Activated CD4-positive, alpha-beta T cell treated with anti-CD3 and anti-CD28 coated beads for 36 hours (primary cell): Measurements from ENCODE around the gene CNPY3. TPM values are rescaled to one million over a fixed set of nuclear protein-coding genes. Genes with fewer than 3 reads are reported as not detected.

ENCODE experiments used
- ATAC-seq: fragments of 200-7000 bp; cut with Tn5 transposase; one replicate; pipeline ENCODE4 v1.10.0; 2021; ENCODE audit warnings: mild to moderate bottlenecking, moderate library complexity
- CTCF ChIA-PET: fragments of 350-600 bp; sonication (Branson Sonifier 250); formaldehyde crosslinking; loops from one replicate; lab custom pipeline; 2021; ENCODE audit warnings: antibody characterized with exemption; lab: Charles Lee
- POLR2A ChIA-PET: fragments of 350-600 bp; sonication (Branson Sonifier 250); formaldehyde crosslinking; loops from one replicate; lab custom pipeline; 2021; ENCODE audit warnings: antibody characterized with exemption, inconsistent platforms; lab: Charles Lee
- DNase-seq: peaks from one replicate; pipeline ENCODE4 v3.0.0-alpha.2; 2020
- H3K27ac Mint-ChIP-seq: one replicate; pipeline ENCODE4 v1.8.0; 2021; ENCODE audit warnings: mixed read lengths
- H3K27me3 Mint-ChIP-seq: one replicate; pipeline ENCODE4 v1.8.0; 2021; ENCODE audit warnings: mixed read lengths
- H3K36me3 Mint-ChIP-seq: one replicate; pipeline ENCODE4 v1.8.0; 2021; ENCODE audit warnings: low read depth, mixed read lengths
- H3K4me1 Mint-ChIP-seq: one replicate; pipeline ENCODE4 v1.8.0; 2021; ENCODE audit warnings: mixed read lengths
- H3K4me3 Mint-ChIP-seq: one replicate; pipeline ENCODE4 v1.8.0; 2021; ENCODE audit warnings: mild to moderate bottlenecking, moderate library complexity, mixed read lengths
- H3K9me3 Mint-ChIP-seq: one replicate; pipeline ENCODE4 v1.8.0; 2021; ENCODE audit warnings: low read depth, mixed read lengths
- intact Hi-C, 2 experiments: fragments of 100-400 bp; cut with DNase I in 1 of 2; cut with micrococcal nuclease in 1 of 2; formaldehyde crosslinking; loops; one replicate each; pipeline versions ENCODE4 v1.14.2 to v1.15.1; 2022 to 2024; cut with DNase I, micrococcal nuclease
- total RNA-seq, 2 experiments: library from RNA; stranded (reverse); gene quantifications; one replicate each; pipeline ENCODE4 v1.2.3, GENCODE V29; 2021

Gene CNPY3
- total RNA-seq, 2 experiments from 2014 or later, result 33.0 to 34.3 TPM

DNA sequence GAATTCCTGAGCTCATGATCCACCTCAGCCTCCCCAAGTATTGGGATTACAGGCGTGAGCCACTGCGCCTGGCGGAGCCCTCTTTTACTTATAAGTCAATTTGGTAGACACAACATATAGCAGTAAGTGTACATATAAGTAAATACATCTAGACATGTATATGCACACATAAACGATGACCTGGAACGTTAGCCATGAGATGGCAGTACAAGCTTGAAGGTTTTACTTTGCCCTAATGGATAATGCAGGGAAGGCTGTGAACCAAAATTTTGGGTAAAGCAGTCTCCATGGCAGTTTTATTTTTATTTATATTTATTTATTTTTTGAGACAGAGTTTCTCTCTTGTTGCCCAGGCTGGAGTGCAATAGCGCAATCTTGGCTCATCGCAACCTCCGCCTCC lies 28.8 kb downstream of the CNPY3 start:
- no peak for ATAC-seq
- Mint-ChIP-seq H3K36me3 (peaks cover 9% of the 10 kb centered on the region), H3K4me3 (no peak overlapping the region), H3K27me3 (no peaks in the 10 kb centered on the region), H3K27ac (no peak overlapping the region), H3K4me1 (peaks cover 11% of the 10 kb centered on the region), H3K9me3 (no peaks in the 10 kb centered on the region)
- no peak for DNase-seq
- CTCF ChIA-PET, result interaction anchor here (0.9 kb wide), 1 partner anchor 21 kb away, joined by 3 read pairs; the partner anchor contains the start of gene PEX6
- intact Hi-C loops, result no loop called here
- POLR2A ChIA-PET, result interaction anchor here (0.6 kb wide), 1 partner anchor 169 kb away, joined by 5 read pairs; no protein-coding TSS in a partner anchor

DNA sequence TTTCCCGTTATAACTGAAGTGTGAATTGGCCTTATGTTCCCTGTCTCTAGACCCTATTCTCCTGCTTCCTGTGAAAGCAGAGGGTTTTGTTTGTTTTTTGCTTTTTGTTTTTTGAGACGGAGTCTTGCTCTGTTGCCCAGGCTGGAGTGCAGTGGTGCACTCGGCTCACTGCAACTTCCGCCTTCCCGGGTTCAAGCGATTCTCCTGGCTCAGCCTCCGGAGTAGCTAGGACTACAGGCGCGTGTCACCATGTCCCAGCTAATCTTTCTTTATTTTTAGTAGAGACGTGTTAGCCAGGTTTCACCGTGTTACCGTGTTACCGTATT lies 30.6 kb downstream of the CNPY3 start:
- ATAC-seq (no peak), DNase-seq (no peak)
- Mint-ChIP-seq H3K4me1 (peaks cover 11% of the 10 kb centered on the region), H3K9me3 (no peaks in the 10 kb centered on the region), H3K27me3 (no peaks in the 10 kb centered on the region), H3K4me3 (peak overlapping the region; percentile 31), H3K27ac (no peak overlapping the region), H3K36me3 (peaks cover 11% of the 10 kb centered on the region)
- intact Hi-C loops, result loop anchor here in 1 of 2 experiments (10.0 kb wide), 1 partner anchor 185 kb away; no protein-coding TSS in a partner anchor
- ChIA-PET POLR2A (interaction anchor here (0.6 kb wide), 1 partner anchor 17 kb away, joined by 4 read pairs; no protein-coding TSS in a partner anchor), CTCF (interaction anchor here (0.6 to 1.7 kb wide), 2 partner anchors 35 to 184 kb away, joined by 4 to 5 read pairs; no protein-coding TSS in a partner anchor)

DNA sequence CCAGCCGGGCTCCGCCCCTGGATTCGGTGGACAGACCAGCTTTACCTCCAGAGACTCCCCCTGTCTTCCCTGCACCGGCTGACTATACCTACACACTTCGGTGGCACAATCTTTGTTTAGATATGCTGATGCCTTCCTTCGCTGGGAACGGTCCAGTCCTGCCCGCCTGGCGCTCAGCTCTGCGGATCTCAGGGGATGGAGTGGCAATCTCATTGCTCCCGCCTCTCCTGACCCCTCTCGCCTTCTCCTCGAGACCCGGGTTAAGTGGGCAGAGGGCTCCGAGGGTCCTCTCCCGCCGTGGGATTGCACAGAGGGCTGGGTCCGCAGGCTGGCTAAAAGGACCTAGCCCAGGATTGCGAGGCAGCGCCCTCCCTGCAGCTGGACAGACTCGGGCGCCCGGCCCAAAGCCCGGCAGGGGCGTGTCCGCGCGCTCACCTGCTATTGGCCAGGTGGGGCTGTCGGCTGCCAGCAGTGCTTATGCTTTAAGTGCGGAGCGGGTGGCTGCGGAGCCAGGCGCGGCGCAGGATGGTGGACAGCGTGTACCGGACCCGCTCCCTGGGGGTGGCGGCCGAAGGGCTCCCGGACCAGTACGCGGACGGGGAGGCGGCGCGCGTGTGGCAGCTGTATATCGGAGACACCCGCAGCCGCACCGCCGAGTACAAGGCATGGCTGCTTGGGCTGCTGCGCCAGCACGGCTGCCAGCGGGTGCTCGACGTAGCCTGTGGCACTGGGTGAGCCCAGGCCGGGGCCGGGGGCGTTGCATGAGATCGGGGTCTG lies 31.2 kb downstream of the CNPY3 start, which contains the start of gene GNMT:
TSS of gene GNMT (plus strand) at position 512 of the 777 bp plus-strand sequence. CDS start at position 526, 14 bp downstream.
- DNase-seq, result peak; percentile 57
- Mint-ChIP-seq H3K9me3 (no peaks in the 10 kb centered on the region), H3K4me1 (peaks cover 11% of the 10 kb centered on the region), H3K36me3 (peaks cover 11% of the 10 kb centered on the region), H3K27ac (no peak within 1 kb of the TSS), H3K4me3 (peak within 1 kb of the TSS; percentile 31), H3K27me3 (no peaks in the 10 kb centered on the region)
- intact Hi-C loops, result loop anchor here in 1 of 2 experiments (10.0 kb wide), 1 partner anchor 184 kb away; no protein-coding TSS in a partner anchor
- ChIA-PET POLR2A (interaction anchor here (0.6 kb wide), 1 partner anchor 17 kb away, joined by 4 read pairs; no protein-coding TSS in a partner anchor), CTCF (interaction anchor here (0.6 to 1.7 kb wide), 4 partner anchors 31 to 803 kb away, joined by 3 to 5 read pairs (median 4); partner anchors contain the start of gene CNPY3)
- ATAC-seq, result peak; percentile 53

DNA sequence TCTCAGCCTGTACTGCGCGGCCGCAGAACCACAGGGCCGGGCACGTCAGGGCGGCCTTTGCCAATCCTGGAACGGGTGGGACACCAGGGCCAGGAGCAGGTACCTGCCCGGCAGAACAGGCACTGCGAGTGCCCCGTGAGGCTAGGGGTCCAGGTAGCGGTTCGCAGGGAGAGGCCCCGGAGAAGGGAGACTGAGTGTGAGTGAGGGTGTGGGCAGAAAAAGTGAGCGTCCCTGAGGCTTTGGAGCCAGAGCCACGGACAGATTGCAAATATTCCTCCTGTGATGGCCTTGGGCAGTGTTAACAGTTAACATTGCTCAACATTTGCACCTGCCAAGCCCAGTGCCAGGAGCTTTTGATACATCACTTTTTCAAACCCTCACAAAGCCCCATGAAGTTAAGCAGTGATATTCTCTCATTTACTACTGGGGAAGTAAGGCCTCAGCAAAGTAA lies 31.8 kb downstream of the CNPY3 start:
- CTCF ChIA-PET, result interaction anchor here (0.8 to 1.2 kb wide), 2 partner anchors 31 to 802 kb away, joined by 3 to 4 read pairs; partner anchors contain the start of gene CNPY3
- H3K27ac Mint-ChIP-seq, result no peak overlapping the region
- no peaks in the 10 kb centered on the region for H3K9me3 Mint-ChIP-seq
- intact Hi-C loops, result loop anchor here in 1 of 2 experiments (10.0 kb wide), 1 partner anchor 184 kb away; no protein-coding TSS in a partner anchor
- ATAC-seq (no peak), DNase-seq (no peak)
- H3K27me3 Mint-ChIP-seq, result no peaks in the 10 kb centered on the region
- H3K36me3 Mint-ChIP-seq, result peaks cover 11% of the 10 kb centered on the region
- POLR2A ChIA-PET, result no interaction called here
- H3K4me3 Mint-ChIP-seq, result peak overlapping the region; percentile 31
- peaks cover 11% of the 10 kb centered on the region for H3K4me1 Mint-ChIP-seq

DNA sequence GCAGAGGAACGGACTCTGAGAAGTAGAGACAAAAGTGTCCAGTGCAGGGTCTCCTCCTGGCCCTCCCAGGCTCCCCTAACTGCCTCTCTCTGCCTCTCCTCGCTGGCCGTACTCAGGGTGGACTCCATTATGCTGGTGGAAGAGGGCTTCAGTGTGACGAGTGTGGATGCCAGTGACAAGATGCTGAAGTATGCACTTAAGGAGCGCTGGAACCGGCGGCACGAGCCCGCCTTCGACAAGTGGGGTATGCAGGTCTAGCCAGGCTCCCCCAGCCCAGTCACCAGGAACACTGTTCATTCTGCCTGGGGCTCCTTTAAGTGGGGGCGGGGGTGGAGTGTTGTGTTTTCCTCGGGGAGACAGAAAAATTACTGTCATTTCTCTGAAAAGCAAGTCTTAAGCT lies 32.8 kb downstream of the CNPY3 start:
- ATAC-seq (no peak), DNase-seq (no peak)
- peaks cover 11% of the 10 kb centered on the region for H3K4me1 Mint-ChIP-seq
- CTCF ChIA-PET, result no interaction called here
- H3K27me3 Mint-ChIP-seq, result no peaks in the 10 kb centered on the region
- no peak overlapping the region for H3K4me3 Mint-ChIP-seq
- no peaks in the 10 kb centered on the region for H3K9me3 Mint-ChIP-seq
- POLR2A ChIA-PET, result interaction anchor here (0.6 to 1.0 kb wide), 2 partner anchors 12 to 205 kb away, joined by 3 to 4 read pairs; no protein-coding TSS in a partner anchor
- intact Hi-C loops, result loop anchor here in 1 of 2 experiments (10.0 kb wide), 1 partner anchor 183 kb away; no protein-coding TSS in a partner anchor
- peaks cover 11% of the 10 kb centered on the region for H3K36me3 Mint-ChIP-seq
- no peak overlapping the region for H3K27ac Mint-ChIP-seq

DNA sequence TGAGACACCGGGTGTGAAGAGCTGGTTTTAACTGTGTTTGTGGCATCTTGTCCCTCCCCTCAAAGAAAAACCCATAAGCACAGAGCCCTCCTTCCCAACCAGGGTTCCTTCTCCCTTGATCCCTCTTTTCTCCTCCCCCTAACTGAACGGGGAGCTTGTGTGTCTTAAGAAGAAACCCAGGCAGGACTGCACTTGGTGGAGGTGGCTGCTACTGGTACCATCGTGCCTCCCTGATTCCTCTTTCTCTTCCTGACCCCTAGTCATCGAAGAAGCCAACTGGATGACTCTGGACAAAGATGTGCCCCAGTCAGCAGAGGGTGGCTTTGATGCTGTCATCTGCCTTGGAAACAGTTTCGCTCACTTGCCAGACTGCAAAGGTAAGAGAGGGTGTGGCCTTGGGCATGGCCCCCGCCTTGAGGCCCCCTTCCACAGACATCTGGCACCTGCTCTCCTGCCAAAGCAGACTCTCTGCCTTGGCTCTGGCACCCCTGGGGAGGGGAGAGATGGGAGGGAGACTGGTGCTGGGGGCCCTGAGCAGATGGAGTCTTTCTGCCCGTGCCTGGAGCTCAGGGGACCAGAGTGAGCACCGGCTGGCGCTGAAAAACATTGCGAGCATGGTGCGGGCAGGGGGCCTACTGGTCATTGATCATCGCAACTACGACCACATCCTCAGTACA lies 33.4 kb downstream of the CNPY3 start:
- ChIA-PET CTCF (no interaction called here), POLR2A (interaction anchor here (0.6 to 1.0 kb wide), 2 partner anchors 11 to 205 kb away, joined by 3 to 4 read pairs; no protein-coding TSS in a partner anchor)
- Mint-ChIP-seq H3K4me3 (no peak overlapping the region), H3K4me1 (peaks cover 11% of the 10 kb centered on the region), H3K27ac (no peak overlapping the region), H3K9me3 (no peaks in the 10 kb centered on the region), H3K36me3 (peaks cover 15% of the 10 kb centered on the region), H3K27me3 (no peaks in the 10 kb centered on the region)
- ATAC-seq, result no peak
- no peak for DNase-seq
- intact Hi-C loops, result loop anchor here (1.0 to 10.0 kb wide), 2 partner anchors 61 to 182 kb away; no protein-coding TSS in a partner anchor

DNA sequence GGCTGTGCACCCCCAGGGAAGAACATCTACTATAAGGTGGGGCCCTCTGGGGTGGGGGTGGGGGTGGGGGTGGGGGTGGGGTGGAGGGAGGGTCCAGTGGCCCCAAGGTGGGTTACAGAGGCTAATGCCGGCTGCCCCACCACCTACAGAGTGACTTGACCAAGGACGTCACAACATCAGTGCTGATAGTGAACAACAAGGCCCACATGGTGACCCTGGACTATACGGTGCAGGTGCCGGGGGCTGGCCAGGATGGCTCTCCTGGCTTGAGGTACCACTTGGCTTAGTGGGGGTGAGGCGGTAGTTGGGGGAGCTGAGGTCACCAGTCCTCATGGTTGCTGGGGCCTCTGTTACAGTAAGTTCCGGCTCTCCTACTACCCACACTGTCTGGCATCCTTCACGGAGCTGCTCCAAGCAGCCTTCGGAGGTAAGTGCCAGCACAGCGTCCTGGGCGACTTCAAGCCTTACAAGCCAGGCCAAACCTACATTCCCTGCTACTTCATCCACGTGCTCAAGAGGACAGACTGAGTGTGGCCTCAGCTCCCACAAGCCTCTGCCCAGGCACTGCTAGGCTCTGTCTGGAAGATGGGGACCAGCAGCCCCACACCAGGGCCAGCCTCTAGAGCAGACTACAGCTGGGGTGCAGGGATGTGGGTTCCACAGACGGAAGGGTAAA lies 34.0 kb downstream of the CNPY3 start:
- POLR2A ChIA-PET, result no interaction called here
- Mint-ChIP-seq H3K9me3 (no peaks in the 10 kb centered on the region), H3K4me3 (no peak overlapping the region), H3K27me3 (no peaks in the 10 kb centered on the region), H3K27ac (no peak overlapping the region), H3K36me3 (peaks cover 17% of the 10 kb centered on the region), H3K4me1 (peaks cover 11% of the 10 kb centered on the region)
- intact Hi-C loops, result loop anchor here (1.0 to 10.0 kb wide), 2 partner anchors 62 to 181 kb away; no protein-coding TSS in a partner anchor
- DNase-seq (no peak), ATAC-seq (peak; percentile 8)
- CTCF ChIA-PET, result interaction anchor here (0.7 kb wide), 1 partner anchor 53 kb away, joined by 3 read pairs; no protein-coding TSS in a partner anchor

DNA sequence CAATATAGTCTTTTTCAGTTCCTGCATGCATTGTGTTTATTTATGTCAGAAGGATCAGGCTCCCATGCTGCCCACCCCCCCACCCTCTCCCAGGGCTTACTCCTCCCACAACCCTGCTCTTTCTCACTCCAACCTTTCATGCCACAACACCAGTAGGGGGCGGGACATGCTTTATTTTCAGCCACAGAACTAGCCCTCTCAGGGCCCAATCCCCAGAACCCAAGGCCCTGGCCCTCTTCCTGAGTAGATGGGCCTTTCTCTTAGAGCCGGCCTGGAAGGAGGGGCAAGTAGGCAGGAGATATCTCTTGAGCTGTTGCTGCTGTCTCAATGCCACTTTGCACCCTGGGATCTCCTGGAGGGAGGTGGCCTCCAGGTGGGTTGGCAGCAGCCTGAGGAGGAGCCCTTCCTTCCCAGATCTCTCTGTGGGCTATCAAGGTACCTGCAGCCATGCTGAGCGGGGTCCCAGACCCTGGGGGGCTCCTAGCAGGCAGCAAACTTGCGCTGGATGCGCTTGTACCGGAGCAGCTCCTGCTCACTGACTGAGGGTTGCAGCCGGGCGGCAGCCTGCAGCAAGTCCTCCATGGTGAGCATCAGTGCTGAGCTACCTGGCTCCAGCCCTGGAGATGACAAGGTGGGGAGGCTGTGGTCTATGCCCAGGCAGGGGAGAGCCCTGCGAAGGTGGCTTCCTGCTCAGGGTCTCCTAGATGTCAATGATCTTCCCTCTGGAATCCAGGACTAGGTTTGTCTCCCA lies 34.8 kb downstream of the CNPY3 start:
- Mint-ChIP-seq H3K4me1 (peaks cover 11% of the 10 kb centered on the region), H3K36me3 (peaks cover 17% of the 10 kb centered on the region), H3K9me3 (no peaks in the 10 kb centered on the region), H3K27ac (no peak overlapping the region), H3K27me3 (no peaks in the 10 kb centered on the region), H3K4me3 (no peak overlapping the region)
- peak; percentile 68 for DNase-seq
- ATAC-seq, result peak; percentile 83
- ChIA-PET POLR2A (interaction anchor here (1.4 kb wide), 1 partner anchor 34 kb away, joined by 4 read pairs; the partner anchor contains the start of gene CNPY3), CTCF (interaction anchor here (0.7 to 1.5 kb wide), 2 partner anchors 20 to 54 kb away, joined by 3 to 7 read pairs; no protein-coding TSS in a partner anchor)
- intact Hi-C loops, result loop anchor here (1.0 to 10.0 kb wide), 3 partner anchors 63 to 181 kb away; no protein-coding TSS in a partner anchor

DNA sequence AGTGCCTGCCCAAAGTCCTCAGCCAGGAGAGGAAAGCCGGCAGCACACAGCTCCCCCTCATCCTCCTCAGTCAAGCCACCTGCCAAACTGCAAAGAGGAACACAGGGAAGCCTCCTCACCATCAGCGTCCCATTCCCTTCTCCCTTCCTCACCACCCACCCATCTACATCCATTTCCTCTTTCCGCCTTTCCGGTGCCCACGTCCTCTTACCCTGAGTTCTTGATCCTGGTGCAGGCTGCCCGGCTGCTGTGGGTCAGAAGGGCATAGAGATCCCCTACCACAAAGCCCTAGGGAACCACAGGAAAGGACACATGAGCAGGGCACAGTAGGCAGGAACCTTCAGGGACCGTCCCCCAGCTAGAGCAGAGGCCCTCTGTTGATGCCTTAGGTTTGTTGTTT lies 37.3 kb downstream of the CNPY3 start:
- Mint-ChIP-seq H3K4me3 (no peak overlapping the region), H3K27ac (no peak overlapping the region), H3K9me3 (no peaks in the 10 kb centered on the region), H3K27me3 (no peaks in the 10 kb centered on the region), H3K4me1 (peaks cover 9% of the 10 kb centered on the region), H3K36me3 (peaks cover 15% of the 10 kb centered on the region)
- intact Hi-C loops, result loop anchor here in 1 of 2 experiments (10.0 kb wide), 1 partner anchor 178 kb away; no protein-coding TSS in a partner anchor
- ChIA-PET CTCF (interaction anchor here (1.0 kb wide), 1 partner anchor 177 kb away, joined by 5 read pairs; no protein-coding TSS in a partner anchor), POLR2A (interaction anchor here (0.7 kb wide), 1 partner anchor 37 kb away, joined by 8 read pairs; no protein-coding TSS in a partner anchor)
- DNase-seq (no peak), ATAC-seq (no peak)
